Immature natural killer cell (primary cell): ENCODE measurements around the gene TAS2R7. TPM values are rescaled to one million over a fixed set of nuclear protein-coding genes. Genes with fewer than 3 reads are reported as not detected.
A peak's percentile ranks its signal among the peaks of the same experiment; 100 is the strongest.
"Not testable (repeated sequence)": the region's sequence is repeated elsewhere in the genome, so short reads cannot be mapped to it uniquely, and the experiment has no call there.

ENCODE experiments used
- DNase-seq, 3 donors: peaks; one replicate each; pipeline ENCODE4 v3.0.0; 2022; ENCODE audit warnings: mixed read lengths in 1 of 3
- H3K27ac Mint-ChIP-seq, 6 donors: one replicate each; pipeline ENCODE4 v1.8.0; 2020; ENCODE audit warnings: mixed read lengths in 6 of 6, mild to moderate bottlenecking in 5 of 6, inconsistent platforms in 4 of 6, moderate library complexity in 3 of 6
- H3K27me3 Mint-ChIP-seq, 3 donors: one replicate each; pipeline ENCODE4 v1.8.0; 2020 to 2021; ENCODE audit warnings: low read depth in 3 of 3, mild to moderate bottlenecking in 3 of 3, mixed read lengths in 3 of 3, moderate library complexity in 3 of 3, inconsistent platforms in 1 of 3
- H3K36me3 Mint-ChIP-seq, 3 donors: one replicate each; pipeline ENCODE4 v1.8.0; 2020; ENCODE audit warnings: mixed read lengths in 3 of 3, inconsistent platforms in 2 of 3, mild to moderate bottlenecking in 2 of 3
- H3K4me1 Mint-ChIP-seq, 2 donors: one replicate each; pipeline ENCODE4 v1.8.0; 2020; ENCODE audit warnings: inconsistent platforms in 2 of 2, mild to moderate bottlenecking in 2 of 2, mixed read lengths in 2 of 2, moderate library complexity in 1 of 2
- H3K4me3 Mint-ChIP-seq, 5 donors: one replicate each; pipeline ENCODE4 v1.8.0; 2020; ENCODE audit warnings: mild to moderate bottlenecking in 5 of 5, mixed read lengths in 5 of 5, inconsistent platforms in 3 of 5, moderate library complexity in 3 of 5
- H3K9me3 Mint-ChIP-seq, 6 donors: one replicate each; pipeline ENCODE4 v1.8.0; 2020; ENCODE audit warnings: mild to moderate bottlenecking in 6 of 6, mixed read lengths in 6 of 6, inconsistent platforms in 4 of 6, moderate library complexity in 3 of 6
- polyA plus RNA-seq, 3 donors: library from polyadenylated mRNA; unstranded; fragments of 300-500 nt; fragmentation: Illumina TruSeq; gene quantifications; one replicate each; pipeline ENCODE4 v1.2.3, GENCODE V29; 2021

TAS2R7 gene
- polyA plus RNA-seq, 3 donors from 2014 or later: not detected

DNA sequence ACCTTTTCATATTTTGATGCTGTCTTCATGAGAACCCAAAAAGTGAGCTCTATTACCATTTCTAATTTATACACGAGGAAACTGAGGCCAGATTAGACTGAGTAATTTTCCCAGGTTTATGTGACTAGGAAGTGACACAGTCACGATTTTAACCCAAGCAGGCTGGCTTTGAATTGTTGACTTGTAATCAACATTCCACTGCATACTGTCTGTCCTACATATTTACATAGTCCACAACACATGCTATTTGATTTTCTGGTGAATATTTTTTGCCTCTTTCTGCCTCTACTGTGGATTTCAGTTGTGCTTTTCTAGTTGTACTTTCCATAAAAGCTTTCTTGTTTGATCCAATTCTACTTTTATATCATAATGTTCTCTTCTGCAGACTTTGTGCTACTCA is 8.2 kb downstream of the TAS2R7 start:
- Mint-ChIP-seq H3K27ac (no peak overlapping the region), H3K36me3 (no peaks in the 10 kb centered on the region), H3K4me3 (no peak overlapping the region), H3K27me3 (peaks cover 7 to 13% (median 7%) of the 10 kb centered on the region in 3 donors), H3K9me3 (peaks cover 0 to 3% (median 0%) of the 10 kb centered on the region in 6 donors), H3K4me1 (no peaks in the 10 kb centered on the region)
- DNase-seq: no peak

GRCh38 chr12:10791769-10792168 is 10.7 kb downstream of the TAS2R7 start:
- not testable (repeated sequence) for H3K27me3 Mint-ChIP-seq, H3K4me3 Mint-ChIP-seq, DNase-seq, H3K9me3 Mint-ChIP-seq, H3K36me3 Mint-ChIP-seq, H3K4me1 Mint-ChIP-seq, H3K27ac Mint-ChIP-seq

GRCh38 chr12:10783252-10783651 is 19.2 kb downstream of the TAS2R7 start:
- H3K27ac Mint-ChIP-seq: no peak overlapping the region
- no peak overlapping the region for H3K4me3 Mint-ChIP-seq
- H3K9me3 Mint-ChIP-seq: peaks cover 0 to 2% (median 0%) of the 10 kb centered on the region in 6 donors
- H3K4me1 Mint-ChIP-seq: no peaks in the 10 kb centered on the region
- peaks cover 0 to 8% (median 5%) of the 10 kb centered on the region in 3 donors for H3K27me3 Mint-ChIP-seq
- no peaks in the 10 kb centered on the region for H3K36me3 Mint-ChIP-seq
- DNase-seq: no peak

- Mint-ChIP-seq H3K36me3 (no peaks in the 10 kb centered on the region), H3K27me3 (peaks cover 3 to 7% (median 3%) of the 10 kb centered on the region in 3 donors), H3K4me3 (no peak overlapping the region), H3K9me3 (peaks cover 0 to 2% (median 0%) of the 10 kb centered on the region in 6 donors), H3K4me1 (no peaks in the 10 kb centered on the region), H3K27ac (no peak overlapping the region)
- DNase-seq: no peak
Measured at GRCh38 chr12:10779103-10779502, 23.3 kb downstream of the TAS2R7 start.

- H3K4me1 Mint-ChIP-seq: no peaks in the 10 kb centered on the region
- no peak overlapping the region for H3K27ac Mint-ChIP-seq
- H3K27me3 Mint-ChIP-seq: peaks cover 7 to 21% (median 11%) of the 10 kb centered on the region in 3 donors
- no peaks in the 10 kb centered on the region for H3K9me3 Mint-ChIP-seq
- no peak overlapping the region for H3K4me3 Mint-ChIP-seq
- DNase-seq: peak; percentile 29 to 46 (median 38)
- no peaks in the 10 kb centered on the region for H3K36me3 Mint-ChIP-seq
Measured at GRCh38 chr12:10771132-10771733, 31.2 kb downstream of the TAS2R7 start.

DNA sequence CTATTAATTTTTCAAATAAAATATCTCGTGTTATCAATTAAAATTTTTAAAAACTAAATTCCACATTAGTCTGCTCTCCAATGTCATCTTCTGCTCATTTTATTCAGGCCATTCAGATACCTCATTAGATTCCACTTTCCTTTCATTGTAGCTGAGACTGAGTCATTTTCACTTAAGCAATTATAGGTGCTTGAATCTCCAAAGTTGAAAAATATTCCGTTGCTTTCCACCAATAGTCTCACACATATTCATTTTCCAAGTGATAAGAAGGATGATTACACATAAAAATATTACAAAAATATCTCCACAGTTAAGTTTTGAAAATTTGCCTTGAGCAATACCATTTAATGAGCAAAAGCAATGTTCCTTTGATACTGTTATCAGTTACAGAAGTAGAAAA is 42.8 kb downstream of the TAS2R7 start:
- peaks cover 2 to 16% (median 3%) of the 10 kb centered on the region in 3 donors for H3K27me3 Mint-ChIP-seq

DNA sequence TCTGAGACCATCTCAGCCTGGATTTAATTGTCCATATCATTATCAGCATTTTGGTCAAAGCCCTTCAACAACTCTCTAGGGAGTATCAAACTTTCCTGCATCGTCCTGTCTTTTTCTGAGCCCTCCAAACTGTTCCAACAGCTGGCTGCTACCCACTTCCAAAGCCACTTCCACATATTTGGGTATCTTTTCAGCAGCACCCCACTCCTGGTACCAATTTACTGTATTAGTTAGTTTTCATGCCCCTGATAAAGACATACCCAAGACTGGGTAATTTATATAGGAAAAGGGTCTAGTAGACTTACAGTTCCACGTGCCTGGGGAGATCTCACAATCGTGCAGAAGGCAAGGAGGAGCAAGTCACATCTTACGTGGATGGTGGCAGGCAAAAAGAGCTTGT is 46.2 kb downstream of the TAS2R7 start:
- Mint-ChIP-seq H3K27ac (no peak overlapping the region), H3K9me3 (peaks cover 11 to 16% (median 13%) of the 10 kb centered on the region in 6 donors), H3K4me1 (no peaks in the 10 kb centered on the region), H3K4me3 (no peak overlapping the region), H3K36me3 (peaks cover 3 to 10% (median 6%) of the 10 kb centered on the region in 3 donors), H3K27me3 (peaks cover 0 to 13% (median 4%) of the 10 kb centered on the region in 3 donors)
- DNase-seq: no peak

More for the DNA sequence above, 42.8 kb downstream of the TAS2R7 start:
- Mint-ChIP-seq H3K4me3 (no peak overlapping the region), H3K27ac (no peak overlapping the region), H3K9me3 (peaks cover 11 to 15% (median 13%) of the 10 kb centered on the region in 6 donors), H3K4me1 (no peaks in the 10 kb centered on the region), H3K36me3 (peaks cover 3 to 10% (median 6%) of the 10 kb centered on the region in 3 donors)
- no peak for DNase-seq

- H3K4me1 Mint-ChIP-seq: peaks cover 6 to 12% of the 10 kb centered on the region in 2 donors
Measured at GRCh38 chr12:10753059-10753458, 49.4 kb downstream of the TAS2R7 start.

More at GRCh38 chr12:10753059-10753458, 49.4 kb downstream of the TAS2R7 start:
- H3K27ac Mint-ChIP-seq: no peak overlapping the region
- H3K27me3 Mint-ChIP-seq: peaks cover 3 to 22% (median 3%) of the 10 kb centered on the region in 3 donors
- no peak overlapping the region for H3K4me3 Mint-ChIP-seq
- DNase-seq: no peak
- peaks cover 11 to 16% (median 13%) of the 10 kb centered on the region in 6 donors for H3K9me3 Mint-ChIP-seq
- H3K36me3 Mint-ChIP-seq: peaks cover 3 to 10% (median 6%) of the 10 kb centered on the region in 3 donors

Other genes with a start within 250 kb of the TAS2R7 start
- gene MAGOHB, start 189.0 kb downstream of the TAS2R7 start, polyA plus RNA-seq: 10 to 100 TPM; 54.7 to 72.5 (median 58.7) TPM
- gene STYK1, start 128.6 kb downstream of the TAS2R7 start, polyA plus RNA-seq: 1 to 10 TPM; 1.4 to 2.8 (median 1.8) TPM
- gene YBX3, start 79.3 kb downstream of the TAS2R7 start, polyA plus RNA-seq: 1 to 10 TPM; 1.5 to 8.2 (median 4.7) TPM
- not detected for gene TAS2R8, start 4.7 kb upstream of the TAS2R7 start, polyA plus RNA-seq
- not detected for gene TAS2R9, start 7.5 kb upstream of the TAS2R7 start, polyA plus RNA-seq
- not detected for gene TAS2R10, start 23.7 kb upstream of the TAS2R7 start, polyA plus RNA-seq
- gene PRR4, start 46.8 kb upstream of the TAS2R7 start, polyA plus RNA-seq: 1 to 10 TPM; 1.9 to 4.5 (median 3.5) TPM
- gene PRH1, start 81.6 kb upstream of the TAS2R7 start, polyA plus RNA-seq: 10 to 100 TPM in 2 of 3 donors, 1 to 10 TPM in 1; 2.5 to 10.6 (median 10.3) TPM
- gene TAS2R13, start 106.9 kb upstream of the TAS2R7 start, polyA plus RNA-seq: not detected
- not detected for gene PRH2, start 126.6 kb upstream of the TAS2R7 start, polyA plus RNA-seq
- gene TAS2R14, start 136.6 kb upstream of the TAS2R7 start, polyA plus RNA-seq: 1 to 10 TPM in 1 of 3 donors, under 1 TPM in 1, not detected in 1; 0.81 to 1.0 TPM
- not detected for gene TAS2R50, start 184.3 kb upstream of the TAS2R7 start, polyA plus RNA-seq
- gene TAS2R20, start 195.7 kb upstream of the TAS2R7 start, polyA plus RNA-seq: under 1 TPM in 1 of 3 donors, not detected in 2; 0.17 TPM
- gene TAS2R19, start 220.0 kb upstream of the TAS2R7 start, polyA plus RNA-seq: not detected
- gene TAS2R31, start 228.8 kb upstream of the TAS2R7 start, polyA plus RNA-seq: not detected